ENCODE measurements around the gene PCDHGB4. TPM values are rescaled to one million over a fixed set of nuclear protein-coding genes. Genes with fewer than 3 reads are reported as not detected.
"Not testable (repeated sequence)": the region's sequence is repeated elsewhere in the genome, so short reads cannot be mapped to it uniquely, and the experiment has no call there.

Gene PCDHGB4
- total RNA-seq, 2 donors from 2014 or later: 3.6 to 4.9 TPM

DNA sequence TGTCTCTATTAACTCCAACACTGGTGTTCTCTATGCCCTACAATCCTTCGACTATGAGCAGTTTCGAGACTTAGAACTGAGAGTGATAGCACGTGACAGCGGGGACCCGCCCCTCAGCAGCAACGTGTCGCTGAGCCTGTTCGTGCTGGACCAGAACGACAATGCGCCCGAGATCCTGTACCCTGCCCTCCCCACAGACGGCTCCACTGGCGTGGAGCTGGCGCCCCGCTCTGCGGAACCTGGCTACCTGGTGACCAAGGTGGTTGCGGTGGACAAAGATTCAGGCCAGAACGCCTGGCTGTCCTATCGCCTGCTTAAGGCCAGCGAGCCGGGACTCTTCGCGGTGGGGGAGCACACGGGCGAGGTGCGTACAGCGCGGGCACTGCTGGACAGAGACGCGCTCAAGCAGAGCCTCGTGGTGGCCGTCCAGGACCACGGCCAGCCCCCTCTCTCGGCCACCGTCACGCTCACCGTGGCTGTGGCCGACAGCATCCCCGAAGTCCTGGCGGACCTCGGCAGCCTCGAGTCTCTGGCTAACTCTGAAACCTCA, 35.3 kb downstream of the PCDHGB4 start:
- H3K27me3 ChIP-seq: no peaks in the 10 kb centered on the region
- peaks cover 0 to 92% (median 9%) of the 10 kb centered on the region in 3 donors for H3K9me3 ChIP-seq
- ATAC-seq: no peak
- WGBS, 2 donors: 11 to 37% methylated on average over 15 to 42 of the region's 42 CpGs
- H3K4me3 ChIP-seq: no peak overlapping the region
- no peak for DNase-seq
- intact Hi-C loops (cut with DNase I): no loop called here
- TF ChIP-seq POLR2A (IDR thresholded peaks at IDR 0.05): no peak
- TF ChIP-seq, protein P1, sequence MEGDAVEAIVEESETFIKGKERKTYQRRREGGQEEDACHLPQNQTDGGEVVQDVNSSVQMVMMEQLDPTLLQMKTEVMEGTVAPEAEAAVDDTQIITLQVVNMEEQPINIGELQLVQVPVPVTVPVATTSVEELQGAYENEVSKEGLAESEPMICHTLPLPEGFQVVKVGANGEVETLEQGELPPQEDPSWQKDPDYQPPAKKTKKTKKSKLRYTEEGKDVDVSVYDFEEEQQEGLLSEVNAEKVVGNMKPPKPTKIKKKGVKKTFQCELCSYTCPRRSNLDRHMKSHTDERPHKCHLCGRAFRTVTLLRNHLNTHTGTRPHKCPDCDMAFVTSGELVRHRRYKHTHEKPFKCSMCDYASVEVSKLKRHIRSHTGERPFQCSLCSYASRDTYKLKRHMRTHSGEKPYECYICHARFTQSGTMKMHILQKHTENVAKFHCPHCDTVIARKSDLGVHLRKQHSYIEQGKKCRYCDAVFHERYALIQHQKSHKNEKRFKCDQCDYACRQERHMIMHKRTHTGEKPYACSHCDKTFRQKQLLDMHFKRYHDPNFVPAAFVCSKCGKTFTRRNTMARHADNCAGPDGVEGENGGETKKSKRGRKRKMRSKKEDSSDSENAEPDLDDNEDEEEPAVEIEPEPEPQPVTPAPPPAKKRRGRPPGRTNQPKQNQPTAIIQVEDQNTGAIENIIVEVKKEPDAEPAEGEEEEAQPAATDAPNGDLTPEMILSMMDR (IDR thresholded peaks at IDR 0.05): no peak
- no peak overlapping the region for H3K27ac ChIP-seq
- H3K4me1 ChIP-seq: no peaks in the 10 kb centered on the region
- H3K36me3 ChIP-seq (replicated peaks in 1 of 2; ENCODE audit: insufficient read depth in 1 of 2, low read depth in 2 of 2): no peaks in the 10 kb centered on the region

DNA sequence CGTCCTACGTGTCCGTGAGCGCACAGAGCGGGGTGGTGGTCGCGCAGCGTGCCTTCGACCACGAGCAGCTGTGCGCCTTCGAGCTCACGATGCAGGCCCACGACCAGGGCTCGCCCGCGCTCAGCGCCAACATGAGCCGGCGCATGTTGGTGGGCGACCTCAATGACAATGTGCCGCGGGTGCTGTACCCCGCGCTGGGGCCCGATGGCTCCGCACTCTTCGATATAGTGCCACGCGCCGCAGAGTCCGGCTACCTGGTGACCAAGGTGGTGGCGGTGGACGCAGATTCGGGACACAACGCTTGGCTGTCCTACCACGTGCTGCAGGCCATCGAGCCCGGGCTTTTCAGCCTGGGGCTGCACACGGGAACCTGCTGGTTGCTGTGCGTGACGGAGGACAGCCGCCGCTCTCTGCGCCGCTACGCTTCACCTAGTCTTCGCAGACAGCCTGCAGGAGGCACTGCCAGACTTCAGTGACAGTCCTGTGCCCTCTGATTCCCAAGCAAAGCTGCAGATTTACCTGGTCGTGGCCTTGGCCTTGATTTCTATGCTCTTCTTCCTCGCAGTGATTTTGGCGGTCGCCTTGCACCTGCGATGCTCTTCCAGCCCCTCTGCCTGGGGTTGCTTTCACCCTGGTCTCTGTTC, 40.4 kb downstream of the PCDHGB4 start:
- no peak for DNase-seq
- WGBS, 2 donors: 22 to 25% methylated on average over 11 to 53 of the region's 53 CpGs
- Histone ChIP-seq H3K27ac (no peak overlapping the region), H3K27me3 (no peaks in the 10 kb centered on the region), H3K9me3 (peaks cover 0 to 79% (median 2%) of the 10 kb centered on the region in 3 donors), H3K4me3 (no peak overlapping the region), H3K4me1 (no peaks in the 10 kb centered on the region), H3K36me3 (replicated peaks in 1 of 2; ENCODE audit: insufficient read depth in 1 of 2, low read depth in 2 of 2) (no peaks in the 10 kb centered on the region)
- TF ChIP-seq, protein P1 (IDR thresholded peaks at IDR 0.05): no peak
- TF ChIP-seq POLR2A (IDR thresholded peaks at IDR 0.05): no peak
- intact Hi-C loops (cut with DNase I): no loop called here
- ATAC-seq: no peak

DNA sequence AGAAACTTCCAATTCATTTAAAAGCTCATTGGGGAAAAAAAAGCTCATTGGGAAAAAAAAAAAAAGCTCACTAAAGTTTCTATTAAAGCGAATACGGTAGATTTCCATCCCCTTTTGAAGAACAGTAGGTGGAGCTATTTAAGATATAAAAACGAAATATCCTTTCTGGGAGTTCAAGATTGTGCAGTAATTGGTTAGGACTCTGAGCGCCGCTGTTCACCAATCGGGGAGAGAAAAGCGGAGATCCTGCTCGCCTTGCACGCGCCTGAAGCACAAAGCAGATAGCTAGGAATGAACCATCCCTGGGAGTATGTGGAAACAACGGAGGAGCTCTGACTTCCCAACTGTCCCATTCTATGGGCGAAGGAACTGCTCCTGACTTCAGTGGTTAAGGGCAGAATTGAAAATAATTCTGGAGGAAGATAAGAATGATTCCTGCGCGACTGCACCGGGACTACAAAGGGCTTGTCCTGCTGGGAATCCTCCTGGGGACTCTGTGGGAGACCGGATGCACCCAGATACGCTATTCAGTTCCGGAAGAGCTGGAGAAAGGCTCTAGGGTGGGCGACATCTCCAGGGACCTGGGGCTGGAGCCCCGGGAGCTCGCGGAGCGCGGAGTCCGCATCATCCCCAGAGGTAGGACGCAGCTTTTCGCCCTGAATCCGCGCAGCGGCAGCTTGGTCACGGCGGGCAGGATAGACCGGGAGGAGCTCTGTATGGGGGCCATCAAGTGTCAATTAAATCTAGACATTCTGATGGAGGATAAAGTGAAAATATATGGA, 43.0 kb downstream of the PCDHGB4 start, which contains the start of gene PCDHGA12:
TSS of gene PCDHGA12 (plus strand) at position 176 of the 782 bp plus-strand sequence. CDS start at position 429, 253 bp downstream.
- DNase-seq (peak in 1 of 4 donors; percentile 46), ATAC-seq (no peak)
- TF ChIP-seq, protein P1 (IDR thresholded peaks at IDR 0.05): peak in 5 of 7 experiments; percentile 7 to 41 (median 25)
- TF ChIP-seq POLR2A (IDR thresholded peaks at IDR 0.05): no peak
- Histone ChIP-seq H3K4me3 (no peak within 1 kb of the TSS), H3K9me3 (peaks cover 0 to 77% (median 0%) of the 10 kb centered on the region in 3 donors), H3K36me3 (replicated peaks in 1 of 2; ENCODE audit: insufficient read depth in 1 of 2, low read depth in 2 of 2) (no peaks in the 10 kb centered on the region), H3K27me3 (no peaks in the 10 kb centered on the region), H3K27ac (no peak within 1 kb of the TSS), H3K4me1 (no peaks in the 10 kb centered on the region)
- intact Hi-C loops (cut with DNase I): no loop called here
- 8 to 12% methylated on average over 33 of the region's 33 CpGs for WGBS, 2 donors

DNA sequence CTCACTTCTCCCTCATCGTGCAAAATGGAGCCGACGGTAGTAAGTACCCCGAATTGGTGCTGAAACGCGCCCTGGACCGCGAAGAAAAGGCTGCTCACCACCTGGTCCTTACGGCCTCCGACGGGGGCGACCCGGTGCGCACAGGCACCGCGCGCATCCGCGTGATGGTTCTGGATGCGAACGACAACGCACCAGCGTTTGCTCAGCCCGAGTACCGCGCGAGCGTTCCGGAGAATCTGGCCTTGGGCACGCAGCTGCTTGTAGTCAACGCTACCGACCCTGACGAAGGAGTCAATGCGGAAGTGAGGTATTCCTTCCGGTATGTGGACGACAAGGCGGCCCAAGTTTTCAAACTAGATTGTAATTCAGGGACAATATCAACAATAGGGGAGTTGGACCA, 43.8 kb downstream of the PCDHGB4 start:
- intact Hi-C loops (cut with DNase I): no loop called here
- 9 to 10% methylated on average over 9 to 37 of the region's 37 CpGs for WGBS, 2 donors
- Histone ChIP-seq H3K4me1 (no peaks in the 10 kb centered on the region), H3K9me3 (peaks cover 0 to 73% (median 0%) of the 10 kb centered on the region in 3 donors), H3K4me3 (no peak overlapping the region), H3K27me3 (no peaks in the 10 kb centered on the region), H3K36me3 (replicated peaks in 1 of 2; ENCODE audit: insufficient read depth in 1 of 2, low read depth in 2 of 2) (no peaks in the 10 kb centered on the region), H3K27ac (no peak overlapping the region)
- TF ChIP-seq POLR2A (IDR thresholded peaks at IDR 0.05): no peak
- TF ChIP-seq, protein P1 (IDR thresholded peaks at IDR 0.05): no peak
- DNase-seq (no peak), ATAC-seq (no peak)

DNA sequence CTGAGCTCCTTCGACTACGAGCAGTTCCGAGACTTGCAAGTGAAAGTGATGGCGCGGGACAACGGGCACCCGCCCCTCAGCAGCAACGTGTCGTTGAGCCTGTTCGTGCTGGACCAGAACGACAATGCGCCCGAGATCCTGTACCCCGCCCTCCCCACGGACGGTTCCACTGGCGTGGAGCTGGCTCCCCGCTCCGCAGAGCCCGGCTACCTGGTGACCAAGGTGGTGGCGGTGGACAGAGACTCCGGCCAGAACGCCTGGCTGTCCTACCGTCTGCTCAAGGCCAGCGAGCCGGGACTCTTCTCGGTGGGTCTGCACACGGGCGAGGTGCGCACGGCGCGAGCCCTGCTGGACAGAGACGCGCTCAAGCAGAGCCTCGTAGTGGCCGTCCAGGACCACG, 44.8 kb downstream of the PCDHGB4 start:
- H3K4me1 ChIP-seq; H3K36me3 ChIP-seq (replicated peaks in 1 of 2; ENCODE audit: insufficient read depth in 1 of 2, low read depth in 2 of 2); H3K27me3 ChIP-seq; DNase-seq; ATAC-seq; intact Hi-C loops (cut with DNase I); H3K27ac ChIP-seq; H3K4me3 ChIP-seq: not testable (repeated sequence)
- WGBS, 2 donors: 17 to 32% methylated on average over 8 to 34 of the region's 38 CpGs
- H3K9me3 ChIP-seq: peaks cover 0 to 68% (median 0%) of the 10 kb centered on the region in 3 donors

DNA sequence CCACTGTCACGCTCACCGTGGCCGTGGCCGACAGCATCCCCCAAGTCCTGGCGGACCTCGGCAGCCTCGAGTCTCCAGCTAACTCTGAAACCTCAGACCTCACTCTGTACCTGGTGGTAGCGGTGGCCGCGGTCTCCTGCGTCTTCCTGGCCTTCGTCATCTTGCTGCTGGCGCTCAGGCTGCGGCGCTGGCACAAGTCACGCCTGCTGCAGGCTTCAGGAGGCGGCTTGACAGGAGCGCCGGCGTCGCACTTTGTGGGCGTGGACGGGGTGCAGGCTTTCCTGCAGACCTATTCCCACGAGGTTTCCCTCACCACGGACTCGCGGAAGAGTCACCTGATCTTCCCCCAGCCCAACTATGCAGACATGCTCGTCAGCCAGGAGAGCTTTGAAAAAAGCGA, 45.2 kb downstream of the PCDHGB4 start:
- H3K27ac ChIP-seq; H3K4me1 ChIP-seq; H3K4me3 ChIP-seq; intact Hi-C loops (cut with DNase I); ATAC-seq; H3K36me3 ChIP-seq (replicated peaks in 1 of 2; ENCODE audit: insufficient read depth in 1 of 2, low read depth in 2 of 2); DNase-seq; H3K27me3 ChIP-seq: not testable (repeated sequence)
- peaks cover 0 to 65% (median 0%) of the 10 kb centered on the region in 3 donors for H3K9me3 ChIP-seq
- 19 to 28% methylated on average over 6 to 29 of the region's 29 CpGs for WGBS, 2 donors

Data from body of pancreas (tissue), 4 donors.